ENCODE results near the gene KMT2D. TPM values are rescaled to one million over a fixed set of nuclear protein-coding genes. Genes with fewer than 3 reads are reported as not detected.

Gene KMT2D
- 10 to 100 TPM; 32.5 to 82.7 (median 55.6) TPM for total RNA-seq
- polyA plus RNA-seq = 10 to 100 TPM; 38.1 to 47.4 TPM
- long read RNA-seq, donor 1, partial matches to known transcripts = 0 of 10 reads
- long read RNA-seq, donor 1, other reads (novel, unspliced or antisense) = 10 of 10 reads
- long read RNA-seq, donor 2, partial matches to known transcripts = 1 of 5 reads
- long read RNA-seq, donor 2, other reads (novel, unspliced or antisense) = 4 of 5 reads
- long read RNA-seq, donor 3, partial matches to known transcripts = 1 of 6 reads
- long read RNA-seq, donor 3, other reads (novel, unspliced or antisense) = 5 of 6 reads

DNA sequence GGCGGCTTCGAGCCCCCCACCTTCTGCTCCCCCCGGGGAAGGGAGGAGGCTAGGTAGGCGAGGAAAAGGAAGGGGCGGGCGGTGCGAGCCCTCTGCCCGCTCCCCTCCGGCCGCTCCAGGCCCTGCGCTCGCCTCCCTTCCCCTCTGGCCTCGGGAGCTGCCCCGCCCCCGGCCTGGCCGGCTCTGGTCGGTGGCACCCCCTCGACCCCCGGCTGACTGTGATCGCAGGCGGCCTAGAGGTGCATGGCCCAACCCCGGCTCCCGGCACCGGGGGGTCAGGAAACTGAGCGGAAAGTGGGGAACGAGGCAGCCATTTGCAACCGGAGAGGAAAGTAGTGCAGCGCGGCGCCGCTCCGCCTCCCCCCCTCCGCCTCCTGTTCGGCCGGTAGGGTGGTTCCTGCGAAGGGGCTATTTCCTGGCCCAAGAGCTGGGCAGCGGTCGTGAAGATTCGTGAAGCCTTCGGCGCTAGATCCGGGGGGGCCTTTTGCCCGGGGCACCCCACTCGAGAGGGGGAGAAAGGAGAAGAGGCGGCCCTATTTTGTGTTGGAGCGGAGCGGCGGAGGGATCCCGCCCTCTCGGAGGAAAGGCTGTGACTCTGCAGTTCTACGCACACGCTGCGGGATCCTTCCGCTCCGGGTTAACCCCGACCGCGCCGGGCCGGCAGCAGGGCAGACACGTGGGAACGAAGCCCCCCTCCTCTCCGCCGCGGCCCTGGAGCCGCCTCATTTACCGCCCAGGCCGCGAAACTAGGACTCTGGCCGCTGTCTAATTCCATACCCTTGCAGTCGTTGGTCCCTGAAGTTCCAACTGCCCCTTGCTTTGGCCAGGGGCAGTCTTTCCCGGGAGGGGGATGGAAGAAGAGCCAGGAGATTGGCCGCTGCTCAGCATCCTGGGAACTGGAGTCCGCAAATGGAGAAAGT, at the start of gene KMT2D:
KMT2D (minus strand) TSS at position 558 of the 920 bp plus-strand sequence. CDS start 5,470 bp downstream, outside the sequence.
- DNase-seq = peak; percentile 94 to 96 (median 95)
- peak within 1 kb of the TSS; percentile 94 to 99 (median 98) for H3K27ac ChIP-seq
- H3K9me3 ChIP-seq = no peaks in the 10 kb centered on the region
- peak within 1 kb of the TSS; percentile 79 to 100 (median 93) for H3K4me3 ChIP-seq
- whole genome bisulfite sequencing, 4 donors = 0 to 1% (median 0%) methylated on average over 25 to 74 of the region's 74 CpGs
- H3K36me3 ChIP-seq = no peaks in the 10 kb centered on the region
- intact Hi-C loops (cut with DNase I) = loop anchor here in 8 of 10 donors (2.0 to 10.0 kb wide), 7 partner anchors 37 to 177 kb away; partner anchors contain the start of genes PRKAG1 (in 1 of the 8) and TUBA1A (in 1 of the 8)
- ATAC-seq = peak; percentile 76 to 85 (median 84)
- peak in 8 of 12 donors; percentile 8 to 44 (median 32) for TF ChIP-seq CTCF (IDR thresholded peaks at IDR 0.05)
- peak in 1 of 2 donors; percentile 50 for TF ChIP-seq POLR2A (IDR thresholded peaks at IDR 0.05)
- H3K4me1 ChIP-seq = peaks cover 18 to 53% (median 39%) of the 10 kb centered on the region in 12 donors
- no peaks in the 10 kb centered on the region for H3K27me3 ChIP-seq

- intact Hi-C loops (cut with DNase I) = loop anchor here in 2 of 10 donors (1.0 to 2.0 kb wide), 2 partner anchors 20 to 21 kb away; partner anchors contain the start of gene TUBA1B (in 1 of the 2)
- peaks cover 0 to 19% (median 9%) of the 10 kb centered on the region in 9 donors for H3K36me3 ChIP-seq
- DNase-seq (peak in 3 of 5 donors; percentile 38 to 59 (median 49)), ATAC-seq (peak; percentile 7 to 43 (median 18))
- H3K9me3 ChIP-seq = no peaks in the 10 kb centered on the region
- no peaks in the 10 kb centered on the region for H3K27me3 ChIP-seq
- TF ChIP-seq POLR2A (IDR thresholded peaks at IDR 0.05) = no peak
- no peak for TF ChIP-seq CTCF (IDR thresholded peaks at IDR 0.05)
- H3K27ac ChIP-seq = peak overlapping the region; percentile 94 to 100 (median 99)
- WGBS, 4 donors = 3 to 8% (median 4%) methylated on average over 13 to 33 of the region's 33 CpGs
- H3K4me3 ChIP-seq = peak overlapping the region; percentile 71 to 100 (median 96)
- peaks cover 3 to 57% (median 50%) of the 10 kb centered on the region in 12 donors for H3K4me1 ChIP-seq
Measured at GRCh38 chr12:49109641-49110463, 49.3 kb upstream of the KMT2D start.

- TF ChIP-seq POLR2A (IDR thresholded peaks at IDR 0.05) = peak in 1 of 2 donors; percentile 19
- no peak for TF ChIP-seq CTCF (IDR thresholded peaks at IDR 0.05)
- 0 to 11% (median 2%) methylated on average over 3 to 4 of the region's 4 CpGs for WGBS, 4 donors
- intact Hi-C loops (cut with DNase I) = no loop called here
- H3K27me3 ChIP-seq = no peaks in the 10 kb centered on the region
- H3K27ac ChIP-seq = peak overlapping the region; percentile 94 to 100 (median 99)
- H3K36me3 ChIP-seq = peaks cover 0 to 28% (median 17%) of the 10 kb centered on the region in 9 donors
- H3K9me3 ChIP-seq = no peaks in the 10 kb centered on the region
- H3K4me1 ChIP-seq = peaks cover 3 to 66% (median 59%) of the 10 kb centered on the region in 12 donors
- ATAC-seq (peak; percentile 36 to 74 (median 64)), DNase-seq (peak in 4 of 5 donors; percentile 64 to 82 (median 68))
- peak overlapping the region in 11 of 12 donors; percentile 71 to 100 (median 98) for H3K4me3 ChIP-seq
Measured at GRCh38 chr12:49108958-49109404, 48.4 kb upstream of the KMT2D start.
